HG03064 (cell line): ENCODE results near the gene P2RX3.
"Not testable (repeated sequence)": the region's sequence is repeated elsewhere in the genome, so short reads cannot be mapped to it uniquely, and the experiment has no call there.

Source experiments
- ATAC-seq: cut with Tn5 transposase; IDR thresholded peaks from one replicate; pipeline ENCODE4 v1.9.1; 2021; ENCODE audit warnings: low read depth; ENCODE audit not compliant: unreplicated experiment

P2RX3 gene

DNA sequence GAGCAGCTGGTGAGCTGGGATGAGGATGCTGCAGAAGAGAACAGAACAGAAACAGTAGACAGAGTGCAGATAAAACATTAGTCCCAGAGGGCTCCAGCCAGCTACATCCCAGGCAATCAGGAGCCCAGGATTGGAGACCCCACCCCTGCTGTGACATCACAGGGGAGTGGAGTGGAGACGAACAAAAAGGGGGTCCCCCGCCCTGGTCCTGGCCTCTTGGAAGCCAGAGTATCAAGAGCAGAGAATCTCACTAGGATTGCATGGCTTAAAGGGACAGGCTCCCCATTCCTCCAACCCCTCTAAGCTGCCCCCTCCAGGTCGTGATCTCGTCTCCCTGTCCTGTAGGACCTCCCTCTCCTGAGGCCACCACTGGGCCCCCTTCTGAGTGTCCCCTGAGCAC, at the start of gene P2RX3:
P2RX3 (plus strand) TSS at position 211 of the 400 bp plus-strand sequence. CDS start 199 bp downstream, outside the sequence.
- no peak for ATAC-seq

DNA sequence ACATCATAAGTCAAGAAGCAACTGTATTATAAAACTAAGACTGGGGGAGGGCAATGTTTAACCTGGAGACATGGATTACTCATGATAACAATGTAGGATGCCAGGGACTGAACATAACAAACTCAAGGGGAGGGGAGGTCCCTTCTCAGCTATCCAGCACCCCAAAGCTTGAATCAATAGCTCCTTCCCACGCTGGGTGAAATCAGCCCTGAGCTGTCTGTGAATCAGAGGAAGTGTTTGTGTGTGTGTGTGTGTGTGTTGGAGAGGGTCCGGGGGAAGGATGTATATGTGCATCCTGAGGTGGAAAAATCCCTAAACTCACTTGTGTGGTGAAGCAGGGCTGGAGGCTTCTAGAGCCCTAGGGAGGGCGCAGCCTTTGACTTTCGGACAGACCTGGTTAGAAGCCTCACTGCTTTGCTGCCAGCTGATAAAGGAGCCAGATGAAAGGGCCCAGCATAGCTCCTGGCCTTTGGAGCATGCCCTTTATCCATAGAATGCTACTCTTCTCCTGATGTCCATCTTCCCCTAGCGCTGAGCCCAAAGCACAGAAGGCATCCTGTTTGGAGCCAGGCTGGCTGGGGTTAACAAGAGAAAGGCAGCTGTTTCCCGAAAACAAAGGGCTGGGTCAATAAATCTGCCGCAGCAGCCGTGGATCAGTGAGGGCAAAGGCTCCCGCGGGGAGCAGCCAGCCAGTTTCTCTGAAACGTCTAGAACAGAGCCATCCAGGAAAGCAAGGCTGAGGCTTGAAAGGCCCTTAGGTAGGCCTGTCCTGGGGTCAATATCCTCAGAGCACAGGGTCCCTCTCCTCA, 49.2 kb upstream of the P2RX3 start:
- ATAC-seq = no peak

DNA sequence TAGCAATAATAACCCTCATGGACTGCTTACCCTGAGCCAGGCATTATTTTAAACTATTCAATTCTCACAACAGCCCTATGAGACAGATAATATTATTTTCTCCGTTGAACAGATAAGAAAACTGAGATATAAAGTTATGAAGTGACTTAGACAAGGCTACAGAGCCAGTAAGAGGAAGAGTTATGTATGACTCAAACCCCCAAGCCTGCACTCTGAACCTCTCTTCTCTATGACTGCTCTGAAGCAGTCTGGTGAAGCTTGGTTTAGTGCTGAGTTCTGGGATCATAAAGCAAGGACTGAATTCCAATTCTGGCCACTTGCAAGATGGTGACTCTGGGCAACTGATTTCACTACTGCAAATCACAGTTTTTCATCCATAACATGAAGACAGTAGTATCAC, 47.9 kb upstream of the P2RX3 start:
- no peak for ATAC-seq

DNA sequence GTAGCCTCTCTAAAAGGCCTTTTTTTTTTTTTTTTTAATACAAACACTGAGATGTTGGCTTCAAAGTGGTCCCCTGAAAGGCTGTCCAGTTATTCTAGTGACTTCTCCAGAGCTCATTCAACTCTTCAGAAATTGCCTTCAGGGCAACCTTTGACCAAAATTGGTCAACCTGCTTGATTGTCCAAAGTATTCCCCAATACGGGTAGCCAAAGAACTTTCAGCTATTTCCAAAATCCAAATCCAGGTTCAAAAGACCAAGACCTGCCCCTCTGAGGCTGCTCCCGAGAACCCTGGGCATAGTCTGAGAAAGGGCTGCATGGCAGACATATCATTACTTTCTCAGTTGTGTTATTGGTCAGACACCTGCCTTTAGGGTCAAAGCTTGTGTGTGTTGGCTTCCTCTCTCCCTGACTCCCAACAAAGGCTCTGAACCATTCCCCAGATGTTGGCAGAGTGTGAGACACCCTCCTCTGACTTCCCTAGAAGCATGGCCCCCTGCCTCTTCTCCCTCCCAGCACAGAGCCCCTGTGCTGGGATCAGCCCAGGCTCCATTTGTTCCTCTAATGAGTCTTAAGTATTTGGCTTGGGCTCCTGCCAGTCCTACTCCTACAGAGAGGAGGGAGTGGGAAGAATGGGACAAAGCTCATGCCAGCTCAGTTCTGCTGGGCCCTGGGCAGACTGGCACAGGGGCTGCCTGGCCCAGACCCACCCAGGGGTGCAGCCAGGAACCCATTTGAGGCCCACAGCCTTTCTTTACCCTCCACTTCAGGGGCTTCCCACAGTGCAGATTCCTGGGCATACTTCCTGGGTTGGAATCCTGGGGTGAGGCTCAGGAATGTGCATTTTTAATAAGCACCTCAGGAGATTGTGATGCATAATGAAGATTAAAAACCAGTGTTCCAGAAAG, 43.7 kb upstream of the P2RX3 start:
- ATAC-seq = no peak

DNA sequence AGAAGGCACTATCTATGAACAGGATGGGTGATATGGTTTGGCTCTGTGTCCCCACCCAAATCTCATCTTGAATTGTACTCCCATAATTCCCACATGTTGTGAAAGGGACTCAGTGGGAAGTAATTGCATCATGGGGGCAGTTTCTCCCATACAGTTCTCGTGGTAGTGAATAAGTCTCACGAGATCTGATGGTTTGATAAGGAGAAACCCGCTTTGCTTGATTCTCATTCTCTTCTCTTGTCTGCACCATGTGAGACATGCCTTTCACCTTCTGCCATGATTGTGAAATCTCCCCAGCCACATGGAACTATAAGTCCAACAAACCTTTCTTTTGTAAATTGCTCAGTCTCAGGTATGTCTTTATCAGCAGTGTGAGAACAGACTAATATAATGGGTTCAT, 41.9 kb upstream of the P2RX3 start:
- not testable (repeated sequence) for ATAC-seq

DNA sequence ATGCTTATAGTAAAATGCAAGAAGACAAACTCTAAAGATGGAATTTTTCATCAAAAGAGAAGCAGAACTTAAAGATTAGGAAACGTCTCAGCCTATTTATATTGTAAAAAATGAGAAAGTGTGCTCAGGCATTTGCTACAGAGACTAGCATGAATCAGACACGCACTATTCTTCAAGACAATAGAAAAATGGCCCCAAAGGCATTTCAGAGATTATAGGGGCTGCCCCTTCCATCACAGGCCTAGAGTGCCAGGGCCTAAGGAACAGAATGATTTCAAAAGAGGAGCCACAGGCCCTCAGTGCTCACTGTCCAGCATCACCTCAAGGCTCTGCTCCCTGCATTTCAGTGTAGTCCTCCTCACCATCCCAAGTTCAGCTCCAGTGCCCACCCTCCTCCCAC, 40.9 kb upstream of the P2RX3 start:
- no peak for ATAC-seq

DNA sequence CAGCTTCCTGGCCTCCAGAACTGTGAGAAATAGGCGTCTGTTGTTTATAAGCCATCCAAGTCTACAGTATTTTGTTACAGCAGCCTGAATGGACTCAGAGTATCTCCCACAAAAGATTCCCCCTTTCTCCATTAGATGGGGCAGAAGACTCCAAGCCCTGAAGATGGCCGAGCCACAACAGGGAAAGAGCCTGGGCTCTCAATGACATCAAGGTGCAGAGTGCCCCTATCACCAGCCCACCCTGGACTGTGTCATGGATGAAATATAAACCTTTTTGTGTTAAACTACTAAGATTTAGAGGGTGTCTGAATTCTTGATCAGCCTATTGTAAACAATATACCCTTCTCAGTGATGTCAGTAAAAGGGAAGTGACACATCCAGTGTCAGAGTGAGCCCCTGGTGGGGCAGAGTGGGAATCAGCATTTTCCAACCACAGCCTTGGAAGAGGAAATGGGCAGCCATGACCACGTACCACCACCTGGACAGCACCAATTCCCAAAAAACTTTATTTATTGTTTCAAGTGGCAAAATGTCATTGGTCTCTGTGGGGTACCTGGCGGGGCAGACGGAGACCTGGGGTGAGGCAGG, 38.9 kb upstream of the P2RX3 start:
- no peak for ATAC-seq

DNA sequence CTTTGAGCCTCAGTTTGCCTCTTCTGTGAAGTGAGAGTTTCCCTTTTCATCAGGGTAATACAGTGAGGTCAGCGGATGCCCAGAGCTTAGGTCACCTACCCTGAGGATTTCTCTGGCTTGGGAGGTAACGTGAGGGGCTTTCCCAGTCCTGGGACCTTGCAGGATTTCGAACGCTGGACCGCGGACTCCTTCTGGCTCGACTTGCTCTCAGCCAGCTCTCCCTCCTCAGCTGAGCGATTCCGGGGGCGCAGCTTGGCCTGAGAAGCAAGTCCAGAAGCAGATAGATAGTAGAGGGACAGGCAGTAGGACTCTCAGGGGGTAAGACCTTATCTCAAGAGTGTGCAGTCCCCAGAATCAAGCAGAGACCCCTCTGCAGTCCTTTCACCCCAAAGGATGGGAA, 37.4 kb upstream of the P2RX3 start:
- ATAC-seq = no peak

DNA sequence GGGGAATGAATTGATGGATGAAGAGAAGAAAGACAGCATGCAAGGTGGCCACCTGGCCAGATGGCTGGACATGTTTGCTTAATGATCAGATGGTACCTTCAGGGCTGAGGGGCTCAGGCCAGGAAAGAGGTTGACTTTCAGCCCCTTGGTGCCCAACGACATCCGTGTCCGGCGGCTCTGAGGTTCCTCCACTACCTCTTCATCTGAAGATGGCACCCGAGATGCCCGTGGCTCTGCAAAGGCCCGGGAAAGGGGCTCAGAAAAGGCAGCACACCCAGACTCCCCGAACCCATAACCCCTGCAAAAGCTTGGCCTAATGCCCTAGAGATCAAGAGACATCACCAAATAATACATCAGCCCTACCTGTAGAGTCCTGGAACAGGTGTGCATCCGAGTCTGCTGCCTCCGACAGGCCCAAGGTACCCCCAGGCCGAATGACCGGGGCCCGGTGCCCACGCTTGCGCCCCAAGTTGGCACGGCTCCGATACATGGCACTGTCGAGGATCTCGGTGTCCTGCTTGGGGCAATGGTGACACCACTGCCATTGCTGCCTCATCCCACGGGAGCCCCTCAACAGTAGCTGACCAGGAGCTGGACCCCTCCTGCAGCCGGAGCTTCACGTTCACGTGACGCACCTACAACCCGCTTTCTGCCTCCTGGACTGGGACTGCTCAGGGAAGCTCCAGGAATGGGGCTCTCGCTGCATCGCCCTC, 36.3 kb upstream of the P2RX3 start:
- ATAC-seq = no peak

DNA sequence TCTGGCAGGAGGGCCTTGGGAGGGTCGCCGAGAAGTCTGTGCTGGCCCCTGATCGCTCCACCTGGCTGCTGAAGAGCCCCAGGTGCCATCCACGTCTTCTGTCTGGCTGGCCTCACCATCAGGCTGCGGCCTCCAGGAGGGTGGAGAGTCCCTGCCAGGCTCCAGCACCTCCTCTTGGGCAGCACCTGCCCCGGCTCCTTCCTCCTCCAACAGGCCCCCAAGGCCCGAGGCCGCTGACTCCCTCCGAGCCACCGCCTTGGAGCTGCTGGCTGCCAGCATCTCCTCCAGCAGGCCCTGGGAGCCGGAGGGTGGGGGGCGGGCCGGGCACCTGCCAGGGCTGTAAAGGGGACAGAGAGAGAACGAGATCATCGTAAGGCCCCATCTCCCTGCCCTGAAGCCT, 35.7 kb upstream of the P2RX3 start:
- no peak for ATAC-seq

DNA sequence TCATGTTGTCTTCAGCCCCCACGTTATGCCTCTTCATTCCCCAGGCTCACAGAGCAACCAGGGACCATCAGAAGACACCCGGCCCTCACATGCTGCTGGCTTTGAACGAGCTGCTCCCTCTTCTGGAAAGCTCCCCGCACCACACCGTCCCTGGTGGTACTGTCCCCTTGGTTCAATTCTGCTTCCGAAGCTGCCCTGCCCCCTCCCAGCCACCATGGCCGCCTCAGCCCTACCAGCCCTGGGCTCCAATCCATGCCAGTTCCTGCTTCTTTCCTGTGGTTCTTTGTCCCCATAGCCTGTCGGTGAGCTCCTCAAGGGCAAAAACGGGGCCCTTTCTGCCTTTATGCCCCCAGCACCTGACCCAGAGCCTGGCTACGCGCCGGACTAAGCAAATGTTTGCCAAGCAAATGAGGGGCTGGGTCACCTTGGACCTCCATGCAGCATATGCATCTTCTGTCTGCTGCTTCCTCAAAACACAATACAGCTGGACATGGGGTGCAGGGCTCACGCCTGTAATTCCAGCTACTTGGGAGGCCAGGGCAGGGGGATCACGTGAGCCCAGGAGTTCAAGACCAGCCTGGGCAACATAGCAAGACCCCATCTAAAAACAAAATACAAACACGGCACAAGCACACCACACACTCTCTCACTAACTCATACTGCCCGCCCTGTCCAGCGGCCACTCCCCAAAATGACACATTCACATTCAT, 34.7 kb upstream of the P2RX3 start:
- ATAC-seq = no peak

DNA sequence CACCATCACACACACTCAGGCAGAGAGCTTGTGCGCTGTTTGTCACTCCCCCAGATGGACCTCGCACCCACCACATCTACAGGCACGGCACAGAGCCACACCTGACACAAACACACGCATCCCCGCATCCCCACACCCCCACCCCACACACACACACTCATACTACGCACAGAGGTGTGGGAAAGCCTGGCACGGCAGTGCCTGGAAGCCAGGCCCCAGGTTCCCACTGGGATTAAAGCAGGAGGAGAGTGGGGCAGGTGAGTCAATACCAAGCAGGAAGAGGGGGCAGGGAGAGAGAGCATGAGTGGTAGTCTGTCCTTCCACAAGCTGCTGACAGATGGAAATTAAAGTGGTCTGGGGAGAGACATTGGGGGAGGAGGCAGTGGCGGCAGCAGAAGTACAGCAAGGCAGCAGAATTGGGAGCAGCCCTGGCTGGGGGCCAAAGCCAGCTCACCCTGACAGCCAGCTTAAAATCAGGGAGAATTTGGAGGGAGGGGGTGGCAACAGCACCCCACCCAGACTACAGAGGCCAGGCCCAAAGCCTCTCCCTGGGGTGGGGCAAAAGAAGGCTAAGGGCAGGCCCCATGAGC, 34.1 kb upstream of the P2RX3 start:
- ATAC-seq = no peak

DNA sequence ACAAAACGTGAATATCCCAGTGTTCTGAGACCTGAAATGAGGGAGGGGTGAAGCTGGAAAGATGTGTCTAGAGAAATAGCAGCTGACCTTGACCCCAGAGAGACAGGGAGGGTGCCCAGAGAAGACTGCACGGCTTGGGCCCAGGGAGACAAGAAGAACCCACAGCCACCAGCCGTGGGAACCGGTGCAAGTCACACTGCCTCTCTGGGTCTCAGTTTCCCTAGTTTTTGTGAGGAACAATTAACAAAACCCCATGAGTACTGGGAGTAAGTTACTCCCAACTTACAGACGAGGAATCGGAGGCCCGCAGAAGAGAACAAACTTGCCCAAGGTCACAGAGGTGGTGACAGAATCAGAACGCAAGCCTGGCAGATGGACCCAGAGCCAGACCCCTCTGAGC, 32.6 kb upstream of the P2RX3 start:
- ATAC-seq = no peak

DNA sequence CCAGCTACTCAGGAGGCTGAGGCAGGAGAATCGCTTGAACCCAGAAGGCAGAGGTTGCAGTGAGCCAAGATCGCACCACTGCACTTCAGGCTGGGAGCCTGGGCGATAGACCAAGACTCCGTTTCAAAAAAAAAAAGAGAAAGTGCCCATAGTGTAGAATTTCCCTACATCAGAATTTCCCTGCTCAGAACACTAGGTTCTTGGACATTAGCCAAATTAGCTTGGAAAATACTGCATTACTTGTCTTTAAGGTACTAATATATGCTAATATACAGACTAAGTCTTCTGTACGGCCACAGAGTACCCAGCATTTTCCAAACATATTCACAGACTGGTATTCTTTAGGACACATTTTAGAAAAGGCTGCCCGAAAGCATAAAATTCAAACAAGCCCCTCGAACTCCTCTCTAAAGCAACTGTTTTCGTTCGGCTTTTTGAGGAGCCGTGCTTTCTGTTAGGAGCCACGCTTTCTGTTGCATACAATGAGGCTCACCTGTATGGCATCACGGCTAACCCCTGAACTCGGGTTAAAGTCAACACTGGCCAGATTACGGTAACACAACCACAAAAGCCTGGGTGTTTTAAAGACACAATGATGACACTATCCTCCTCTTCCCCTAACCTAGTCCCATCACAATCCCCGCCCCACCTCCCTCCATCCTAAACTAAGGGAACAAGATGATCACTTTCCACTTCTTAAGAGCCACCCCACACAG, 31.8 kb upstream of the P2RX3 start:
- no peak for ATAC-seq

DNA sequence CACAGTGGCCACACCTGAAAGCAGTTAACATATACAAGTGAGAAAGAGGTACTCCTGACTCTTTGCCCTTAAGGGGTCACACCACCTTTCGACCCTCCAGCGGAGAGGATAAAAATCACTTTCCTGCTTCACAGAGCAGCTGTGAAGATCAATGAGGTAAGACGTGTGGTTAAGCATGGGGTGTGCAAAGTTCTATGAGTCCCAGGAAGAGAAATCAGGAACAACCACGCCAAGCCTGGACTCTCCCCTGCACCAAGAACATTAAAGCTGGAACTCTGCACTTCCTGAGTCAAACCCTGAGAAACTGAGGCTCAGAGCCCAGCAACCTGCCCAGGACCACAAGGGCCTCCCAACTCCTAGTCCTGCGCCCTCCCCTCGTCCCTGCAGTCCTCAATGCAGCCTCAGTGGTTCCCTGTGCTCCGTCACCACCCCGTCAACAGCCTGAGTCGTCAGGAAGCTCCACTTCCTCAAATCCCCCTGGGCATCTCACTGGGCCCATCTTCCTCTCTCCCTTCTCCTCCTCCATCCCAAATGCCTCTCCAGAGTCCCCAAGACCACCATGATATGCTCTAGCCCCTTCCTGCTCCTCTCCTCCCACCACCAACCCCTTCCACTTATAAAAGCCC, 31.1 kb upstream of the P2RX3 start:
- ATAC-seq = no peak

DNA sequence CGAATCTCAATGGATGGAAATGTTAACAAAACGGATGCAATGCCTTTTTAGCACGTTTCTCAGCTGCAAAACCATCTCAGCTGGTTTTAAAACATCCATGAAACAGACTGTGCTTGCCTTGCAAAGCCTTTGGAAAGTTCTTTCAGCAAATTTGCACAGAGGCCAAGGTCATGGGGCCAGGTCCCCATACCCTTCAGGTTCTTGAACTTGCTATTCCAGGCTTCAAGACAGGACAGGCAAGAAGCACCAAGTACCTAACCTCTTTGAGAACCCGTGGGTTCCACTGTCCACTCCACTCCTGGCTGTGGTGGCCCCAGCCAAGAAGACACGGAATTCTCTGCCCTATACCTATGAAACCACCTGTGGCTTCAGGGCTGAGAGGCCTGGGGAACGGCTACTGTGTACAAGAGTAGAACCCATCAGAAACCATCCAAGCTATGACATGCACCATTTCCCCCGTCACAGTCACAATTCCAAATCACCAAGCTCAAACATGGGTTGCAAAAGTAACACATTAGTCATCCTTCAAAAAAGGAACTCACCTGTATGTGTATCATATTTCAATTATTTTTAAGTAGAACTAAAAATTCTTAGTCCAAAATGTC, 30.4 kb upstream of the P2RX3 start:
- ATAC-seq = no peak

DNA sequence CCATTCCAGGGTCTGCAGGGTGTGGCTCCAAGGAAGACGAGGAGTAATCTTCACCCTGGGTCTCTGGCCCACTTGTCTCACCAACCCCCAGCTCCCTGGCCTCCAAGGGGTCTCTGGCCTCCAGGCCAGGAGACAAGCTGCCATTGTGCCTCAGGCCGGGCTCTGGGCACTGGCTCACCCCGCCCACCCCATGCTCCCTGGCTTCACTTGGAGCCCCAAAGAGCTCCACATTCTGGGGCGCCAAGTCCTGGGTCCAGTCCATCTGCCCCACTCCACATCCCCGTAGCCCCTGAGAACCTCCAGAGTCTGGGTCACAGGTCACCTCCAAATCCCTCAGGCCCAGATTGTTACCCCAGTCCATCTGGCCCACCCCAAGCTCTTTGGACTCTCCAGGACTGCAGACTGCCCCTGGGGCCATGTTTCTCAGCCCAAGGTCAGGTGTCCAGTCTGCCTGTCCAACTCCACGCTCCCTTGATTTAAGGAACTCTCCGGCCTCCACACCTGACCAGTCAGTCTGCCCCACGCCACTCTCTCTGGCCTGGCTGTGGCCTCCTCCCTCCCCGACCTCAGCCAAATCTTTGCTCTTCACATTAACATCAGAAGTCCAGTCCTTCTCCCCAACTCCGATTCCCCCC, 29.6 kb upstream of the P2RX3 start:
- ATAC-seq = no peak
